HG03442 (cell line): ENCODE data around the gene CEACAM3.

Source experiments
- ATAC-seq: cut with Tn5 transposase; IDR thresholded peaks from one replicate; pipeline ENCODE4 v1.9.1; 2021; ENCODE audit warnings: mild to moderate bottlenecking, moderate library complexity; ENCODE audit not compliant: unreplicated experiment

The CEACAM3 gene

GRCh38 chr19:41792513-41793413 is 3.6 kb upstream of the CEACAM3 start:
- ATAC-seq: no peak

- no peak for ATAC-seq
Measured at GRCh38 chr19:41793414-41793727, 3.0 kb upstream of the CEACAM3 start.

DNA sequence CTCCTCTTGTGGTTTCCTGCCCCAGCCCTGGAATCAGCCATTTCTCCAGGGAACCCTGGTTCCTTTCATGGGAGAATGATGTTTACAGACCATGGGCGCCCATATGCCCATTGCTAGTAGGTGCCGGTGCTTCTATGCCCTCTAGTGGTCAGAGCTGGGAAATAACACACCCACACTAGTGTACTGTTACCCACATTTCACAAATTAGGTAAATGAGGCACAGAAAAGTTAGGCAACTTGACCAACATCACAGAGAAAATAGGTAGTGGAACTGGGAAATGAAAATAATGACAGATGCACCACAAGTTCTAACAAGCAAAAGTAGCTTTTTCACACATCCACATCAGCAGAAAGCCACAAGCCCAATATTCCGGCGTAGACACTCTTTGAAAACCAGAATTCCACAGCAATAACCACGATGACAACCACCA is 1.3 kb upstream of the CEACAM3 start:
- ATAC-seq: no peak

- ATAC-seq: no peak
Measured at GRCh38 chr19:41796901-41797300, 514 bp downstream of the CEACAM3 start.

DNA sequence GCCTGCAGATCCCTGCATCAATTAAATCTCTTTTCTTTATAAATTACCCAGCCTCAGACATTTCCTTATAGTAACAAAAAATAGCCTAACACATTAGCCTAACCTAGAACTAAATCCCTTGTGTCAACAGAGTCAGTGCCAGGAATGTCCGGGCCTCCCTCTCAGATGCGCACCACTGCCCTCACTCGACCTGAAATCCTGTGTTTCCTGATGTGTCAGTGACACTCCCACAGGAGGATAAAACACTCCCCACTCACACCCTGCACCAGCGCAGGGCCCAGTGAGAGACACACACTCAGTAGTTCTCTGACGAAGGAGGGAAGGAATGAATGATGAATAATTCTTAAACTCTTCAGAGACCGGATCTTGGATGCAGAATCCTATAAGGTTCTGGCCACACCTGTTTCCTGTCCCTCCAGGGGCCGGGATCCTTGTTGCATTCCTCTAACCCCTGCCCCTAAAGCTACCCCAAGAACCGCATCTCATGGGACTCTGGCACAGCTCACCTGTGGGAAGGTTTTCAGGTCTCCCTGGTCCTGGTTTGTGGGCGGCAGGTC is 3.1 kb downstream of the CEACAM3 start:
- ATAC-seq: no peak

DNA sequence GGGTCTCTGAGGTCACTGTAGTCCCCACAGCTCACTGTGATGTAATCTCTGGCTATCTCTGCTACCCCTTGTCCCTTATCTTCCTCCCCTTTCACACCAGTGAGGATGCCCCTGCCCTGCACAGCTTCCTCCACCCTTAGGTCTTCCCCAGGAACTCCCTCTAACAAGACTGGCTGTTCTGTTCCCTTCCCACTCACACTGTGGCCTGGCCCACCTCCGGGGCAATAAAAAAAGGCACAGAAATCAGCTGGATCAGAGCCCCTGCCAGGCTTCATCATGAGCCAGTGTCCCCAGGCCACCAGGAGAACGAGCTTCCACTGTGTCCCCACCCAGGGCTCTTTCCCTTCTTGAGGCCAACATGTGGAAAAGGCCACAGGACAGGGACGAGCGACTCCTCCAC is 4.6 kb downstream of the CEACAM3 start:
- ATAC-seq: no peak

GRCh38 chr19:41801792-41802211 is 5.4 kb downstream of the CEACAM3 start:
- no peak for ATAC-seq

DNA sequence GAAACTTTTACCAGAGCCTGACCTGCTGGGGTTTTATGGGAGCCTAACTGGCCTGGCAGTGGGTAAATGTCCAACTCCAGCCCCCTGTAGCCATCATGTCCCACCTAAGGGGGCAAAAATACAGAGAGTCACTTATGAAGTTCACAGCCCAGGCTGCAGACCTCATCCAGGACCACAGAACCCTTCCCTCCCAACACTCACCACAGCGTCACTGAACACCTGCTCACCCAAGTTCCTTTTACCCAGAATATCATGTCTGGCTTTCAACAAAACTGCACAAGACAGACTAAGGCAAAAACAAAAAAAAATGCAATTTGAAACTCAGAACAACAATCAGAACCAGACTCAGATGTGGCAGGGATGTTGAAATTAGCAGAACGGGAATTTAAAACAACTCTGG is 6.4 kb downstream of the CEACAM3 start:
- no peak for ATAC-seq

DNA sequence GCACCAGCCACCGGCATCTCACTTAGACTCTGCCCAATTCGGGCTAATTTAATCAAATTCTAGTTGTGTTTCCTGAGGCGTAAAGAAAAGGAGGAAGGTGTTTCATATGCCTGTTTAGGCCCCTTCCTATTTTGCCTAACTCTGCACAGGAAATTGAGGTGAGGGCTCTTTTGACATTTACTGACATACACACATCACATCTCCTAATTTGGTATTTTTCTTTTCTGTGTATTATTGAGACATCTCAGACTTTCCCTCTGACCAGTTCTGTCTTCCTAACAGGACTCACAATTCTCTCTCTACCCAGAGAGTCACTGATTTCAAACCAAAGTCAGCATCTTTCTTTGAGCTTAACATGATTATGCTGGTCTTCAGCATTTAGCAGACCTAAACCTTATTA is 7.9 kb downstream of the CEACAM3 start:
- no peak for ATAC-seq

DNA sequence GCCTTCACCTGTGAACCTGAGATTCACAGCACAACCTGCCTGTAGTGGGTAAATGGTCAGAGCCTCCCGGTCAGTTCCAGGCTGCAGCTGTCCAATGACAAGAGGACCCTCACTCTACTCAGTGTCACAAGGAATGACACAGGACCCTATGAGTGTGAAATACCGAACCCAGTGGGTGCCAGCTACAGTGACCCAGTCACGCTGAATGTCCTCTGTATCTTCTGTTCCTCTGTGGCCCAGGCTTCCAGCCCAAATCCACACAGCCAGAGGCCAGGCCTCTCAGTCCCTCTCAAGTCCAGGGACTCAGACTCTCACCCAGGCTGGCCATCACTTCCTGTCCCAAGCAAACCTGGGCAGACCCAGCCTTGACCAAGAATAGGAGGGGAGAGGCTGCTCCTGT is 10.8 kb downstream of the CEACAM3 start:
- no peak for ATAC-seq

DNA sequence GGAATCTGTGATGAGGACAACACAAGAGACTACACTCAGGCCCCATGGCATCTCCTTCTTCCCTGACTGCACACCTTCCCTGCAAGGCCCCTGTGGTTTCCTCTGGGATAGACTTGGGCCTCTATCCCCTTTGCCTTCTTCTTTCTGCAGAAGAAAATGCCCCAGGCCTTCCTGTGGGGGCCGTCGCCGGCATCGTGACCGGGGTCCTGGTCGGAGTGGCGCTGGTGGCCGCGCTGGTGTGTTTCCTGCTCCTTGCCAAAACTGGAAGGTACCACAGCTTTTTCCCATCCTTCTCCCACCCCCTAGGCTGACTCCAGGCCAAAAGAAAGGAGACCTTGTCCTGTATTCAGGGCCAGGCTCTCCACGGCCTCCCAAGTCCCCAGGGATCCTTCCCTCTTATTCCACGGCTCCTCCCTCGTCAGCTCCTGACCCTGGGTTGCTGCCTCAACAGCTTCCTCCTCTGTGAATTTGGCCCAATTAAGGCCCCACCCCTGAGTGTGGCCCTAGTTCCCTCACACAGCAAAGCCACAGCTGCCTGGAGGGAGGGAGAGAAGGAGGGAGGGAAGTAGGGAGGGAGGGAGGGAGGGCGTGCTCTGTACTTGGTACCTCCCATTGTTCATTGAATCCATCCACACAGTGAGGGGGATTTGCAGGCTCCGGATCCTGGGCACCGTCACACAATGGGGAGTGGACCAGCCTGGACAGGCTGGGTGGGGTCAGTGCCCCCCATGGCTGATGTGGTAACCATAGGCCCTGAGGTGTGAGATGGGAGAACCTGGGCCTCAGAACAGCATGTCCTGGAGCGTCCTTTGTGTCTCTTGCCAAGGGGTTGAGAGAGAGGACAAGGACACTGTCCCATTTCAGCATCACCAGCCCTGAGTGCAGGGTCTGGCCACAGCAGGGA is 12.5 kb downstream of the CEACAM3 start:
- no peak for ATAC-seq

DNA sequence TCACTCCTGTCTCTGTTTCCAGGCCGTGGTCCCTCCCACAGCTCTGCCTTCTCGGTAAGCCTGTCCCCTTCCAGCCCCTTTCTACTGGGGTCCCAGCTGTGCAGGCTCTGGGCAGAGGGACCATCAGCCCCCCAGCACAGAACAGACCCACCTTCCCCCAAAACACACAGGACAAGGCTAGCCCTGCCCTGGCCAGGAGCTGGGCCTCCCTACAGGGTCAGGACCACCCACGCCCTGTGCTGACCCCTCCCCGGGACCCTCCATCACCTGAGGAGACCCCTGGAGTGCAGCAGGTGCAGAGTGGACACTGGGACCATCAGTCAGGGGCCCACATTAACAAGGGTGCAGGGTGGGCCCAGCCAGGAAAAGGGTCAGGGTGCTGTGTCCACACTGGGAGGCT is 13.9 kb downstream of the CEACAM3 start:
- ATAC-seq: no peak

- no peak for ATAC-seq
Measured at GRCh38 chr19:41811036-41811435, 14.6 kb downstream of the CEACAM3 start.

DNA sequence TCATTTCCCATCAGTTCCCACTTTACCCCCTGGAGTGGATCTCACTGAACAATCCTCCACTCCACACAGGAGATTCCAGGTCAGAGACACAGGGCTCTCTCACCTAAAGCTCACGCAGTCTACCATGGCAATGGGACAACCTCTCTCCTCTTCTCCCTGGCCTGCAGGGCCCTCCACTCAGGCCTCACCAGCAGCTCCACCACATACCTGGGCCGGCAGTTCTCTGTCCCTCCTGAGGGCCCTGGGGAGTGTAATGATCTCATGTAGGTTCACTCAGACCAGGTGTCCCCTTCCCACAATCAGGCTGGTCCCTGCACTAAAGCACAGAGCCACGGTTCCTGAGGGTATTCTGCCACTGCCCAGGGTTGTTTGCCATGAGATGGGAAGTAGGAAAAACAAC is 15.6 kb downstream of the CEACAM3 start:
- ATAC-seq: no peak

GRCh38 chr19:41813911-41814310 is 17.5 kb downstream of the CEACAM3 start:
- no peak for ATAC-seq

GRCh38 chr19:41815301-41815700 is 18.9 kb downstream of the CEACAM3 start:
- ATAC-seq: no peak

DNA sequence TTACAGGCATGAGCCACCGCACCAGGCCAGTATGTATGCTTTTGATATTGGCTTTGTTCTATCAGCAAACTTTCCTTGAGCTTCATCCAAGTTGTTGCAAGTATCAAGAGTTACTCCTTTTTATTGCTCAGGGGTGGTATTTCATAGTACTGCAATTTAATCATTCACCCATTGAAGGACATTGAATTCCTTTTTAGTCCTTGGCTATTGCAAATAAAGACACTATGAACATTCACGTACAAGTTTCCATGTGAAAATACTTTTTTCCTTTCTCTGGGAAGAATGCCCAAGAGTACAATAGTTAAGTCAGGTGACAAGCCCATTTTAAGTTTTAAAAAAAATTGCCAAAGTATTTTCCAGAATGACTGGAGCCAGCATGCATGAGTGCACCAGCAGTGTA is 20.4 kb downstream of the CEACAM3 start:
- ATAC-seq: no peak

GRCh38 chr19:41821003-41821735 is 24.8 kb downstream of the CEACAM3 start:
- no peak for ATAC-seq

GRCh38 chr19:41837981-41838708 is 41.8 kb downstream of the CEACAM3 start:
- no peak for ATAC-seq

DNA sequence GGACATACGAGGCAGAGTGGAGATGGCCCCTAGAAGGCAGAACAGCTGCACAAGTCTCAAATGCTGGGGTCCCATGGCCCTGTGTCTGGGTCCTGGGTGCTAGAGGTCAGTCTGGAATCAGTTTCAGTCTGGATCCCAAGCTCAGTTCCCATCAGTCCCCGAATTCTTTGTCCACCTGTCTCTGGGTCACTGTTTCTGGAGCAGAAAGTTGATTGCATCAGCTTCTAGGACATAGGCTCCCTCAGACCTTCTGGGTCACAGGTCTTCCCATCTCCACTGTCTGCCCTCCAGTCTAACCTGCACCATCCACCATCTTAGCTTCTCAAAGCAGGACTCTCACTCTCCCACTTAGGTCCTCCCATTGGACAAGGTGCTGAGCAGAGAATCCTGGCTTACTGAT is 42.8 kb downstream of the CEACAM3 start:
- ATAC-seq: no peak
